Stomach smooth muscle (tissue), 2 donors: ENCODE measurements around the gene SLITRK6.

Source experiments
- H3K27ac ChIP-seq: one replicate; pipeline ENCODE4 v1.7.0; 2013; ENCODE audit warnings: mild to moderate bottlenecking, low read length, inconsistent platforms
- H3K27me3 ChIP-seq, 2 donors: one replicate each; pipeline ENCODE4 v1.7.0; 2013; ENCODE audit warnings: low read length in 2 of 2; ENCODE audit not compliant: insufficient read depth in 2 of 2, control insufficient read depth in 1 of 2
- H3K36me3 ChIP-seq, 2 donors: one replicate each; pipeline ENCODE4 v1.7.0; 2013; ENCODE audit warnings: low read length in 2 of 2; ENCODE audit not compliant: control insufficient read depth in 2 of 2, insufficient read depth in 2 of 2
- H3K4me1 ChIP-seq: one replicate; pipeline ENCODE4 v1.7.0; 2013; ENCODE audit warnings: low read length; ENCODE audit not compliant: control insufficient read depth, insufficient read depth
- H3K4me3 ChIP-seq, 2 donors: one replicate each; pipeline ENCODE4 v1.7.0; 2013; ENCODE audit warnings: low read length in 2 of 2
- H3K9ac ChIP-seq, 2 donors: one replicate each; pipeline ENCODE4 v1.7.0; 2013; ENCODE audit warnings: low read length in 2 of 2, mild to moderate bottlenecking in 1 of 2
- H3K9me3 ChIP-seq, 2 donors: one replicate each; pipeline ENCODE4 v1.7.0; 2013; ENCODE audit warnings: low read length in 2 of 2; ENCODE audit not compliant: control insufficient read depth in 2 of 2
- donor health status: healthy.
- donor health status: Pancreatic carcinoma.

Gene SLITRK6

DNA sequence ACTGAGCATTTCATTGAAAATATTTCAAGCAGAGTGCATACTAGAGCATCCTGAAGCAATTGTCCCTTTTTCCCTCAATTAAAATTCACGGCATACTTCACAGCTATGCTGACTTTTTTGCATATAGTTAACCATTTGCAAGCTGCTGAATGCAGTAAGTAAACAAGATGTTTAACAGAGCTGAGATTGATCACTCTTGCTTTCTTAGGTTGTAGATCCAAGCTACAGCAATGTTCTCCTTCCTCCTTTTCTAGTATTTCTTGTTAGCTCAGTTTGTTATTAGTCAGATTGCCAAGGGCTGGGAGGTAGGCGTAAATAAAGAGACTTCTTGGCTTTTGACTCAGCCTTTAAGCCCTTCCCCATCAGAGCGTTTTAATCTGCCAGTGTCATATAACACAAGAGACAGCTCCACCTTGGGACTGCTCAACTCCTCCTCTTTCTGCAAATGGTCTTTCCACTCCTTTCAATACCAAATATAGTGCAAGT, at the start of gene SLITRK6:
Gene SLITRK6 (minus strand): TSS at position 323 of the 486 bp plus-strand sequence. CDS start 2,911 bp downstream, outside the sequence.
- peak within 1 kb of the TSS in 1 of 2 donors; percentile 31 for H3K9ac ChIP-seq
- no peaks in the 10 kb centered on the region for H3K4me1 ChIP-seq
- H3K36me3 ChIP-seq: peaks cover 0 to 5% of the 10 kb centered on the region in 2 donors
- no peak within 1 kb of the TSS for H3K27ac ChIP-seq
- H3K4me3 ChIP-seq: peak within 1 kb of the TSS; percentile 59 to 80
- no peaks in the 10 kb centered on the region for H3K9me3 ChIP-seq
- H3K27me3 ChIP-seq: no peaks in the 10 kb centered on the region

GRCh38 chr13:85847012-85847411, 47.8 kb upstream of the SLITRK6 start:
- no peak overlapping the region for H3K27ac ChIP-seq
- no peaks in the 10 kb centered on the region for H3K36me3 ChIP-seq
- H3K4me3 ChIP-seq: no peak overlapping the region
- H3K9me3 ChIP-seq: no peaks in the 10 kb centered on the region
- no peak overlapping the region for H3K9ac ChIP-seq
- no peaks in the 10 kb centered on the region for H3K27me3 ChIP-seq
- H3K4me1 ChIP-seq: no peaks in the 10 kb centered on the region

DNA sequence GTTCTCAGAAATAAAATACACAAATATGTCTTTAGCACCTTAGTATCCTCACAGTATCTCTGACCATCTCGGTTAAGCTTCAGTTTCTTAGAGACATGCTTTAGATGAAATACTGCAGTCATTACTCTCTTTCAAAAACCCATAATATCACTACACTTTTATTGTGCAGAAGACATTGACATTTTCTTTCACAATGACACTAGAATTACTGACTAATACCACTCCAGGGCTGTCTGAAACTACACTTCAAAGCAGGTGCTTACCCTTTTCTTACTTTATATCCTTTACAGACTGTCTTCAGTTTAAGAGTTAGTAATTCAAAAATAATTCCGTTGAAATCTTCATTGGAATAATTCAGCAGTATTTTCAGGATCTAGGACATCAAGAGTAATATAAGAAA, 42.2 kb upstream of the SLITRK6 start:
- no peak overlapping the region for H3K9ac ChIP-seq
- H3K9me3 ChIP-seq: no peaks in the 10 kb centered on the region

GRCh38 chr13:85833921-85834320, 34.7 kb upstream of the SLITRK6 start:
- H3K27me3 ChIP-seq: no peaks in the 10 kb centered on the region
- no peaks in the 10 kb centered on the region for H3K4me1 ChIP-seq
- H3K9me3 ChIP-seq: no peaks in the 10 kb centered on the region
- H3K4me3 ChIP-seq: no peak overlapping the region
- no peak overlapping the region for H3K27ac ChIP-seq
- no peak overlapping the region for H3K9ac ChIP-seq
- H3K36me3 ChIP-seq: no peaks in the 10 kb centered on the region

More for the DNA sequence above, 42.2 kb upstream of the SLITRK6 start:
- no peak overlapping the region for H3K27ac ChIP-seq
- no peak overlapping the region for H3K4me3 ChIP-seq
- H3K27me3 ChIP-seq: no peaks in the 10 kb centered on the region
- no peaks in the 10 kb centered on the region for H3K4me1 ChIP-seq
- no peaks in the 10 kb centered on the region for H3K36me3 ChIP-seq

GRCh38 chr13:85828094-85828684, 29.0 kb upstream of the SLITRK6 start:
- H3K27me3 ChIP-seq: no peaks in the 10 kb centered on the region
- no peaks in the 10 kb centered on the region for H3K4me1 ChIP-seq
- H3K27ac ChIP-seq: no peak overlapping the region
- no peaks in the 10 kb centered on the region for H3K36me3 ChIP-seq
- H3K9ac ChIP-seq: no peak overlapping the region
- H3K4me3 ChIP-seq: no peak overlapping the region
- H3K9me3 ChIP-seq: no peaks in the 10 kb centered on the region

DNA sequence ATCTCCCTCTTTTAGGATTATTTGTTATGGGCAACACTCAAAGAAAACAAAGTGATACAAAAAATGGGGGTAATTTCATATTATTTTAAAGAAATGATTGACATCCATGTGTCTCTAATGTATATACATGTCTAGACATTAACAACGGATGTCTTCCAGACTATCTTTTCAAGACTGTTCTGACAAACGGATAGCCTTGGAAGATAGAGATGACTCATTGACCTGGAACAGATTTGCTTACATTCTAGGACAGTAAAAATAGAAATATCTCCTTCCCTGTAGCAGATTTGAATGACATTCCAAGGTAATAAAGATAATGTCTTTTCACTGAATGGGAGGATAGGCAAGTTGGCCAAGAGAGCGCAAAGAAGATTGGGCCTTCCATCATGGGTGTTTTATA, 26.2 kb upstream of the SLITRK6 start:
- H3K4me1 ChIP-seq: no peaks in the 10 kb centered on the region
- no peak overlapping the region for H3K4me3 ChIP-seq
- no peaks in the 10 kb centered on the region for H3K9me3 ChIP-seq
- H3K9ac ChIP-seq: no peak overlapping the region
- no peaks in the 10 kb centered on the region for H3K36me3 ChIP-seq
- no peaks in the 10 kb centered on the region for H3K27me3 ChIP-seq
- H3K27ac ChIP-seq: no peak overlapping the region

- no peaks in the 10 kb centered on the region for H3K4me1 ChIP-seq
- no peak overlapping the region for H3K4me3 ChIP-seq
- no peaks in the 10 kb centered on the region for H3K9me3 ChIP-seq
- no peaks in the 10 kb centered on the region for H3K36me3 ChIP-seq
- H3K27me3 ChIP-seq: no peaks in the 10 kb centered on the region
- no peak overlapping the region for H3K9ac ChIP-seq
- H3K27ac ChIP-seq: no peak overlapping the region
These were observed 24.6 kb upstream of the SLITRK6 start for GRCh38 chr13:85823832-85824231.

GRCh38 chr13:85819513-85819912, 20.3 kb upstream of the SLITRK6 start:
- Histone ChIP-seq H3K27ac (no peak overlapping the region), H3K9me3 (no peaks in the 10 kb centered on the region), H3K9ac (no peak overlapping the region), H3K4me3 (no peak overlapping the region), H3K4me1 (no peaks in the 10 kb centered on the region), H3K36me3 (no peaks in the 10 kb centered on the region), H3K27me3 (no peaks in the 10 kb centered on the region)

DNA sequence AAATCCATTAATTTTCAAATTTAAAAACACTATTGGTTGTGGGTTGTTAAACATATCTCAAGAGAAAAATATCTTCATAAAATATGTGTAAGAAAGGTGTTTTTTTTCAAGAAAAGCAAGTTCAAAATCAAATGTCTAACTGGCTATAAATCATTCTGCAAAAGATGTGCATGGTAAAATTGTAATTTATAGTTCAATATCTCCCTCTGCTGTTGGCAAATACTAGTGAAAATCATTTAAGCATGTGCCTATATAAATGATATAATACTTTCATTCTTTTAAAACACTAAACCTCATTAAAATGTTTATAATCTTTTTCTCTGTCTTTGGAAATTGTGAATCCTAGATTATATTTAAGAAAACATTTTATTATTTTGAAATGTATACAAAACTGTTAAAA, 17.2 kb upstream of the SLITRK6 start:
- Histone ChIP-seq H3K4me3 (no peak overlapping the region), H3K9ac (no peak overlapping the region), H3K9me3 (no peaks in the 10 kb centered on the region), H3K27me3 (no peaks in the 10 kb centered on the region), H3K27ac (no peak overlapping the region), H3K4me1 (no peaks in the 10 kb centered on the region), H3K36me3 (no peaks in the 10 kb centered on the region)

DNA sequence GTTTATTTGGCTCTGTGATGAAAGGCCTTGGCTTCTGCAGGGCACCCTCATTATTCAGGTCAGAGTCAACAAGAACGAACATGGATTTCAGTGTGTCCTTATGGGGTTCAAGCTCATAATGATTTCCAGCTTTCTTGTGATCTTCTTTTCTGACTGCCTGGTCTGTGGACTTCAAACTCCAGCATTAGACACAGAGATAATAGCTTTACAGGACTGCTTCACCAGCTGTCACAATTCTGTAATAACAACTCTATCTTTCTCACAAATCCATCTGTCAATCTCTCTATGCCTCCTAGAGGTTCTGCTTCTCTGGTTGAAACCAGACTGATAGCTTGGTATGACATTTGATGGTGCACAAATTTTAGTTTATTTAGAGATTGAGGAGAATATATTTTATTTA, 13.1 kb upstream of the SLITRK6 start:
- Histone ChIP-seq H3K27ac (no peak overlapping the region), H3K9me3 (no peaks in the 10 kb centered on the region), H3K4me3 (no peak overlapping the region), H3K4me1 (no peaks in the 10 kb centered on the region), H3K9ac (no peak overlapping the region), H3K36me3 (no peaks in the 10 kb centered on the region), H3K27me3 (no peaks in the 10 kb centered on the region)

DNA sequence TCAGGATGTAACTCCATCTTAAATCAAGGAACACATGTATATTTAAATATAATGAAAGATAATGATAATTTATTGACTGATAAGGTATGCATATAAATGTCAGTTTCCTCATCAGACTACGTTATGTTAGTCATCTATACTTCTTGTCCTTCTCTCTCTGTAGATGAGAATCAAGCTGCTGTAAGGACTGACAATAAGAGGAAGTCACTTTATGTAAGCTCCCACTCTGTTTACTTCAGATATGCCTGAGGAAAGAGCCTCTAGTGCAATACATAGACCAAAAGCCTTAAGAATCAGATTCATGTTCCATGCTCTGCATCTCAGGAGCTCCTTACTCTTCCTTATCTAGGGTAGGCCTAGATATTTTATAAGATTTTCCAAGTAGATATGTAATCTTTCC, 9.6 kb upstream of the SLITRK6 start:
- Histone ChIP-seq H3K27ac (no peak overlapping the region), H3K27me3 (no peaks in the 10 kb centered on the region), H3K4me1 (no peaks in the 10 kb centered on the region), H3K9ac (no peak overlapping the region), H3K36me3 (no peaks in the 10 kb centered on the region), H3K9me3 (no peaks in the 10 kb centered on the region), H3K4me3 (no peak overlapping the region)
